HepG2 (cell line): ENCODE data around the gene GRAP. TPM values are rescaled to one million over a fixed set of nuclear protein-coding genes. Genes with fewer than 3 reads are reported as not detected.

Source experiments
- ATAC-seq: fragments of 200-7000 bp; cut with Tn5 transposase; 3 replicates; pipeline ENCODE4 v1.9.1; 2020; ENCODE audit warnings: mild to moderate bottlenecking, moderate library complexity
- BruUV-seq: library from RNA; stranded (reverse); fragments of 400-500 nt; replicated peaks from 2 replicates; lab custom pipeline; 2021; lab: Mats Ljungman, UMichigan
- CTCF ChIA-PET: fragments of 300-600 bp; formaldehyde crosslinking; extraction: SDS; loops from one replicate; lab custom pipeline; 2021; ENCODE audit warnings: low total read pairs, inconsistent platforms, low intra/inter-chr PET ratio; lab: Yijun Ruan, JAX
- POLR2A ChIA-PET: fragments of 350-600 bp; sonication (Branson Sonifier 250); formaldehyde crosslinking; loops from one replicate; lab custom pipeline; 2020; ENCODE audit warnings: antibody characterized with exemption, inconsistent platforms; lab: Yijun Ruan, JAX
- DNase-seq: peaks from one replicate; pipeline ENCODE4 v3.0.0-alpha.2; 2015; ENCODE audit warnings: low spot score
- FAIRE-seq: peaks from 3 replicates; lab custom pipeline; 2011; peaks lifted over from hg19 to GRCh38; lab: Jason Lieb, UNC
- H2AFZ ChIP-seq: one replicate; pipeline ENCODE4 v1.6.1; 2011; ENCODE audit warnings: low read length, inconsistent platforms
- H3K27ac ChIP-seq: fragments of 300-600 bp; 3 replicates; pipeline ENCODE4 v1.8.0; 2011; ENCODE audit warnings: mixed run types, mild to moderate bottlenecking, mixed read lengths, low read length, inconsistent platforms; ENCODE audit not compliant: insufficient read depth; ENCODE audit errors: extremely low read length
- H3K27me3 ChIP-seq, 2 experiments: fragments of 200-600 bp in 1 of 2; 2 replicates in 1 of 2; 3 replicates in 1 of 2; pipeline versions ENCODE4 v1.6.0 to v1.8.0; 2011; ENCODE audit warnings: low read length in 2 of 2, mild to moderate bottlenecking in 2 of 2, moderate library complexity in 2 of 2, inconsistent platforms in 1 of 2; ENCODE audit not compliant: insufficient read depth in 2 of 2, control insufficient read depth in 1 of 2
- H3K36me3 ChIP-seq, 2 experiments: fragments of 200-600 bp in 1 of 2; replicated peaks in 1 of 2; 2 replicates in 1 of 2; 3 replicates in 1 of 2; pipeline versions ENCODE4 v1.5.1 to v1.8.0; 2011; ENCODE audit warnings: low read length in 2 of 2, inconsistent platforms in 1 of 2; ENCODE audit not compliant: insufficient read depth in 2 of 2, control insufficient read depth in 1 of 2
- H3K4me1 ChIP-seq: 2 replicates; pipeline ENCODE4 v1.5.1; 2012; ENCODE audit warnings: low read length, inconsistent platforms; ENCODE audit not compliant: insufficient read depth
- H3K4me2 ChIP-seq: 2 replicates; pipeline ENCODE4 v1.6.0; 2011; ENCODE audit warnings: low read depth, low read length, inconsistent platforms
- H3K4me3 ChIP-seq, 3 experiments: fragments of 200-600 bp in 1 of 3; sonication (generic), shearing (Covaris generic) in 1 of 3; replicated peaks in 1 of 3; 2 replicates each; pipeline ENCODE4 v1.5.1; 2011 to 2016; ENCODE audit warnings: low read length in 3 of 3, inconsistent platforms in 2 of 3, low read depth in 2 of 3, mild to moderate bottlenecking in 2 of 3, control low read depth in 1 of 3, mixed read lengths in 1 of 3; ENCODE audit not compliant: insufficient read depth in 1 of 3
- H3K79me2 ChIP-seq: one replicate; pipeline ENCODE4 v1.6.1; 2011; ENCODE audit warnings: low read length, inconsistent platforms; ENCODE audit not compliant: insufficient read depth
- H3K9ac ChIP-seq: 2 replicates; pipeline ENCODE4 v1.6.0; 2011; ENCODE audit warnings: mild to moderate bottlenecking, low read depth, low read length, inconsistent platforms; ENCODE audit not compliant: insufficient read depth
- H3K9me3 ChIP-seq: 2 replicates; pipeline ENCODE4 v1.5.1; 2012; ENCODE audit warnings: mild to moderate bottlenecking, low read length
- H4K20me1 ChIP-seq: 2 replicates; pipeline ENCODE4 v1.6.0; 2011; ENCODE audit warnings: inconsistent platforms, mild to moderate bottlenecking, low read length, moderate library complexity; ENCODE audit not compliant: insufficient read depth
- ATF7-NPFF ChIP-seq: sonication (generic); formaldehyde crosslinking; IDR thresholded peaks from 2 replicates; pipeline ENCODE4 v1.8.1; 2023; ENCODE audit warnings: mild to moderate bottlenecking, low read depth, missing genetic modification reagents, moderate library complexity
- DNMT1 ChIP-seq: sonication (generic); formaldehyde crosslinking; IDR thresholded peaks from 2 replicates; pipeline ENCODE4 v1.5.1; 2020; ENCODE audit warnings: mild to moderate bottlenecking, missing genetic modification reagents
- IRX3 ChIP-seq: sonication (generic); formaldehyde crosslinking; IDR thresholded peaks from 2 replicates; pipeline ENCODE4 v1.8.1; 2023; ENCODE audit warnings: mild to moderate bottlenecking, low read depth, missing genetic modification reagents, borderline replicate concordance
- KDM4B ChIP-seq: sonication (generic); formaldehyde crosslinking; IDR thresholded peaks from 2 replicates; pipeline ENCODE4 v1.4.0; 2020; ENCODE audit warnings: missing genetic modification reagents
- SAP130 ChIP-seq: IDR thresholded peaks from 2 replicates; pipeline ENCODE4 v1.6.1; 2016; ENCODE audit warnings: low read depth
- ZC3H13 ChIP-seq: sonication (generic); formaldehyde crosslinking; IDR thresholded peaks from 2 replicates; pipeline ENCODE4 v1.8.1; 2023; ENCODE audit warnings: mild to moderate bottlenecking, missing genetic modification reagents, moderate library complexity
- ZNF598 ChIP-seq: sonication (generic); formaldehyde crosslinking; IDR thresholded peaks from 2 replicates; pipeline ENCODE4 v1.5.1; 2020; ENCODE audit warnings: mild to moderate bottlenecking, missing genetic modification reagents, borderline replicate concordance
- ZNF7 ChIP-seq: IDR thresholded peaks from 2 replicates; pipeline ENCODE4 v1.6.1; 2016; ENCODE audit warnings: missing biosample characterization, missing genetic modification reagents
- ZNF788 ChIP-seq: sonication (generic); formaldehyde crosslinking; IDR thresholded peaks from 2 replicates; pipeline ENCODE4 v1.5.0; 2020; ENCODE audit warnings: mild to moderate bottlenecking, missing genetic modification reagents, borderline replicate concordance
- WGBS: methylation state at CpG from one replicate; pipeline ENCODE4 v1.1.6; 2017; ENCODE audit warnings: low lambda C conversion rate; 5-methylcytosine and 5-hydroxymethylcytosine counted together
- in situ Hi-C: cut with HindIII; loops from 2 replicates; pipeline ENCODE4 v1.10.0; 2017; ENCODE audit warnings: low pct_unique_long_range_greater_than_20kb; ENCODE audit not compliant: extremely low pct_ligation_motif_present
- intact Hi-C: fragments of 100-400 bp; cut with micrococcal nuclease; formaldehyde crosslinking; loops from one replicate; pipeline ENCODE4 v1.10.0; 2022; ENCODE audit not compliant: unreplicated experiment
- polyA plus RNA-seq, 8 experiments: library from polyadenylated mRNA; depleted of rRNA in 3 of 8; stranded (reverse) in 7 of 8; unstranded in 1 of 8; fragments of >200 nt; fragmentation: Illumina TruSeq in 4 of 8; extraction: Trizol in 4 of 8; gene quantifications; 2 replicates each; pipeline versions ENCODE4 v1.2.1 to v1.2.3, GENCODE V29; 2011 to 2016; ENCODE audit warnings: low read depth in 4 of 8, missing spikeins in 1 of 8, mixed read lengths in 1 of 8; ENCODE audit not compliant: insufficient read depth in 1 of 8
- total RNA-seq, 5 experiments: library from RNA; depleted of rRNA; stranded (reverse); fragments of >200 nt; fragmentation: Illumina TruSeq; extraction: Trizol; gene quantifications; 2 replicates each; pipeline ENCODE4 v1.2.3, GENCODE V29; 2016; ENCODE audit warnings: low read depth in 1 of 5
- TF ChIP-seq, protein P1 (sequence below): sonication (generic); formaldehyde crosslinking; IDR thresholded peaks from 2 replicates; pipeline ENCODE4; 2020; ENCODE audit warnings: missing genetic modification reagents, mild to moderate bottlenecking, borderline replicate concordance
- TF ChIP-seq, protein P2 (sequence below): sonication (generic); IDR thresholded peaks from 2 replicates; pipeline ENCODE4 v1.6.1; 2016; ENCODE audit warnings: low read depth, borderline replicate concordance
- TF ChIP-seq, protein P3 (sequence below): sonication (generic); formaldehyde crosslinking; IDR thresholded peaks from 2 replicates; pipeline ENCODE4 v1.5.0; 2020; ENCODE audit warnings: missing genetic modification reagents

Gene GRAP
- total and polyA plus RNA-seq, 2 of the 13 experiments (the other 11 are each of a cell fraction or from before 2014, with no cell fraction given): 0.77 to 1.7 TPM

DNA sequence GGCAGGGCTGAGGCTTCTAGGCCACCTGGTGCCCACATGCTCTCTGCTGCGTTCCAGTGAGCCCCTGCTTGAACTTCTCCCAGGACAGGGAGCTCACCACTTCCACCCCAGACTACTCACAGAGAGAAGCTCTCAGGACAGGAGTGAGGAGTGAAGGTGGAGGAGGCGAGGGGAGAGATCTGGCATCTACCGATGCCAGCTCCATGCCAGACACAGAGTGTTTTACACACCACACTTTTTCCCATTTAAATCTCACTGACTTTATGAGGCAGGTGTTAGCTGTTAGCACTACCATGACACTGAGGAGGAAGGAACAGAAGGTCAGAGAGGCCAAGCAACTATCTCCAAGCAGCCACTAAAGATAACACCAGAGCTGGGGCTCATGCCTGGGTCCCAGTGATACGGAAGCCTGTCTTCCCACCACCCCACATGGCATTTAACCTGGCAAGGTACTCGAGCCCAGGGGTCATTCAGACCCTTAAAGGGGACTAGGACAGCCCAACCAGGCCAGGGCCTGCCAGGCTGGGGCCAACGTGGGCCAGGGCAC, 49.0 kb downstream of the GRAP start (continued):
- TF ChIP-seq, protein P1, sequence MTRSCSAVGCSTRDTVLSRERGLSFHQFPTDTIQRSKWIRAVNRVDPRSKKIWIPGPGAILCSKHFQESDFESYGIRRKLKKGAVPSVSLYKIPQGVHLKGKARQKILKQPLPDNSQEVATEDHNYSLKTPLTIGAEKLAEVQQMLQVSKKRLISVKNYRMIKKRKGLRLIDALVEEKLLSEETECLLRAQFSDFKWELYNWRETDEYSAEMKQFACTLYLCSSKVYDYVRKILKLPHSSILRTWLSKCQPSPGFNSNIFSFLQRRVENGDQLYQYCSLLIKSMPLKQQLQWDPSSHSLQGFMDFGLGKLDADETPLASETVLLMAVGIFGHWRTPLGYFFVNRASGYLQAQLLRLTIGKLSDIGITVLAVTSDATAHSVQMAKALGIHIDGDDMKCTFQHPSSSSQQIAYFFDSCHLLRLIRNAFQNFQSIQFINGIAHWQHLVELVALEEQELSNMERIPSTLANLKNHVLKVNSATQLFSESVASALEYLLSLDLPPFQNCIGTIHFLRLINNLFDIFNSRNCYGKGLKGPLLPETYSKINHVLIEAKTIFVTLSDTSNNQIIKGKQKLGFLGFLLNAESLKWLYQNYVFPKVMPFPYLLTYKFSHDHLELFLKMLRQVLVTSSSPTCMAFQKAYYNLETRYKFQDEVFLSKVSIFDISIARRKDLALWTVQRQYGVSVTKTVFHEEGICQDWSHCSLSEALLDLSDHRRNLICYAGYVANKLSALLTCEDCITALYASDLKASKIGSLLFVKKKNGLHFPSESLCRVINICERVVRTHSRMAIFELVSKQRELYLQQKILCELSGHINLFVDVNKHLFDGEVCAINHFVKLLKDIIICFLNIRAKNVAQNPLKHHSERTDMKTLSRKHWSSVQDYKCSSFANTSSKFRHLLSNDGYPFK (CRISPR knock-in tag): no peak
- TF ChIP-seq DNMT1 (CRISPR knock-in tag): no peak
- TF ChIP-seq, protein P2, sequence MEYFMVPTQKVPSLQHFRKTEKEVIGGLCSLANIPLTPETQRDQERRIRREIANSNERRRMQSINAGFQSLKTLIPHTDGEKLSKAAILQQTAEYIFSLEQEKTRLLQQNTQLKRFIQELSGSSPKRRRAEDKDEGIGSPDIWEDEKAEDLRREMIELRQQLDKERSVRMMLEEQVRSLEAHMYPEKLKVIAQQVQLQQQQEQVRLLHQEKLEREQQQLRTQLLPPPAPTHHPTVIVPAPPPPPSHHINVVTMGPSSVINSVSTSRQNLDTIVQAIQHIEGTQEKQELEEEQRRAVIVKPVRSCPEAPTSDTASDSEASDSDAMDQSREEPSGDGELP: no peak

DNA sequence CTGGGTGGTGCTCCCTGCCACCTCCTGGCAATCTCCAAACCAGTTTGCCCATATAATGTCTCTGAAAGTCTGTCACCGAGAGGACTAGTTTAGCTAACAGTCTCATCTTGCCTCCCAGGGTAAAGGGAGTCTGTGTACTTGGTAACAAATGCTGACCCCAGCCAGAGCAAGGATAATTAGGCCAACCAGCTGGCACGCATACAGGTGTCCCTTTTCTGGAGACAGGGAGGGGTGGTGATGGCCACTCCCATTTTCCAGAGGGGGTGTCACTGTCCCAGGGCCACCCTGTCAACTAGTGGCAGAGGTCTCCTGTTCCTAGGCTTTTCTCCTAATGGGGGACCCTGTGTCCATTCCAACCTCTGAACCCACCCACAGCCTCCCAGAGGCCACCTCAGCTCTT, 50.3 kb downstream of the GRAP start:
- Histone ChIP-seq H4K20me1 (peaks cover 11% of the 10 kb centered on the region), H3K4me2 (no peak overlapping the region), H3K79me2 (peaks cover 64% of the 10 kb centered on the region), H3K36me3 (peaks cover 9 to 70% of the 10 kb centered on the region in 2 experiments; a peak in 4 of 5 replicates), H3K9ac (no peak overlapping the region), H2AFZ (no peak overlapping the region), H3K4me1 (peaks cover 20% of the 10 kb centered on the region), H3K27ac (no peak overlapping the region), H3K9me3 (no peaks in the 10 kb centered on the region), H3K4me3 (no peak overlapping the region), H3K27me3 (no peaks in the 10 kb centered on the region)
- TF ChIP-seq ATF7-NPFF (CRISPR knock-in tag) (no peak), SAP130 (no peak), ZNF7 (CRISPR knock-in tag) (no peak), KDM4B (CRISPR knock-in tag) (no peak), IRX3 (CRISPR knock-in tag) (no peak), ZNF788 (CRISPR knock-in tag) (no peak), ZNF598 (CRISPR knock-in tag) (no peak), ZC3H13 (CRISPR knock-in tag) (no peak)
- TF ChIP-seq, protein P3, sequence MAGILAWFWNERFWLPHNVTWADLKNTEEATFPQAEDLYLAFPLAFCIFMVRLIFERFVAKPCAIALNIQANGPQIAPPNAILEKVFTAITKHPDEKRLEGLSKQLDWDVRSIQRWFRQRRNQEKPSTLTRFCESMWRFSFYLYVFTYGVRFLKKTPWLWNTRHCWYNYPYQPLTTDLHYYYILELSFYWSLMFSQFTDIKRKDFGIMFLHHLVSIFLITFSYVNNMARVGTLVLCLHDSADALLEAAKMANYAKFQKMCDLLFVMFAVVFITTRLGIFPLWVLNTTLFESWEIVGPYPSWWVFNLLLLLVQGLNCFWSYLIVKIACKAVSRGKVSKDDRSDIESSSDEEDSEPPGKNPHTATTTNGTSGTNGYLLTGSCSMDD (CRISPR knock-in tag): no peak
- FAIRE-seq (no peak), ATAC-seq (no peak), DNase-seq (no peak)
- CTCF ChIA-PET: no interaction called here
- whole genome bisulfite sequencing: 100% methylated on average over 1 of the region's 2 CpGs
- in situ Hi-C loops: no loop called here
- intact Hi-C loops: no loop called here
- POLR2A ChIA-PET: interaction anchor here (1.9 to 2.7 kb wide), 4 partner anchors 8 to 15 kb away, joined by 7 to 13 read pairs (median 10); partner anchors contain the start of gene FAM83G
- BruUV-seq: no TSS peak
